Activated T-helper 17 cell treated with anti-CD3 and anti-CD28 coated beads, Interleukin-2, amount 50 U/mL, for 72 hours (primary cell): Measurements from ENCODE around the gene NR2C2. TPM values are rescaled to one million over a fixed set of nuclear protein-coding genes. Genes with fewer than 3 reads are reported as not detected.

Source experiments
- ATAC-seq: fragments of 150-1000 bp; cut with Tn5 transposase; replicated peaks from 2 replicates; pipeline ENCODE4 v1.10.0; 2021; ENCODE audit warnings: mild to moderate bottlenecking, moderate library complexity
- H3K27ac Mint-ChIP-seq: one replicate; pipeline ENCODE4 v1.8.0; 2022; ENCODE audit warnings: mixed read lengths
- H3K27me3 Mint-ChIP-seq: one replicate; pipeline ENCODE4 v1.8.0; 2022; ENCODE audit warnings: mixed read lengths
- H3K36me3 Mint-ChIP-seq: one replicate; pipeline ENCODE4 v1.8.0; 2022; ENCODE audit warnings: low read depth, mild to moderate bottlenecking, mixed read lengths
- H3K4me1 Mint-ChIP-seq: one replicate; pipeline ENCODE4 v1.8.0; 2022; ENCODE audit warnings: mixed read lengths
- H3K4me3 Mint-ChIP-seq: one replicate; pipeline ENCODE4 v1.8.0; 2022; ENCODE audit warnings: mild to moderate bottlenecking, mixed read lengths
- H3K9me3 Mint-ChIP-seq: one replicate; pipeline ENCODE4 v1.8.0; 2022; ENCODE audit warnings: mixed read lengths
- total RNA-seq, 2 donors: library from RNA; stranded (reverse); gene quantifications; one replicate each; pipeline ENCODE4 v1.2.3, GENCODE V29; 2022

The NR2C2 gene
- total RNA-seq, 2 donors from 2014 or later: 45.4 to 50.6 TPM

DNA sequence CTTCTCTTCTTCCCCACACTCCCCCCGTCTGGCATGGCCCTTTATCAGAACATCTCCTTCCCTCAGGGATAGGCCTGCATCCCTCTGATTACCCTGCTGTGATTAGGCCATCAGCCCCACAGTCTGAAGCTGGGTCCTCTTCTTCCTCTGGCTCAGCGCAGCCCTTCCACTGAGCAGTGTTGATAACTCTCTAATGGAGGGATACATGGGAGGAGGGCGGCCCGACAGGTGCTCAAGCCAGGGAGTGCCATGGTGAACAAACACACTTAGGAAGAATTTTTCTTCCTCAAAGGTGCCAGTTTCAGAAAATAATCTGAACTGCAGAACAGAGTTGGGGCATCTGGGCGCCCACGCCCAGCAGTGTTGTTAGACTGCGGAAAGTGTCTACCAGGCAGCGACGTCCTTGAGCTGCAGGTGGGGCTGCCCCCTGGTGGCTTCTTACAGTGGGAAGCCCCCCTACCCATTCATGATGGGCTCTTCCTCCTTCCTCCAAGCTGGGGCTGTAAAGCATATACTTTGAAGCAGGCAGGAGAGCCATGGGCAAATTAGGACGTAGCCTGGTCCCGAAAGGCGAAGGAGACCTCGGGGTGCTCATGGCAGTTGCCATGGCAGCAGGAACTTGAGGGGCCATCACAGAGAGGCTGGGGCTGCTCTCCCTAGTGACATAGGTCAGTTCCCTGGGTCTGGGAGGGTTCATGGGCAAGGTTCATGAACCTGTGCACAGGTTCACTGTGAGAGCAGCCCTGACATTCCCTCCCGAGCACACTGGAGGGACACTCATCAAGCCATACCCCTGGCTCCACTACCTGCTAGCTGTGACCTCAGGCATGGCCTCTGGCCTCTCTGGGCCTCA, 33.2 kb upstream of the NR2C2 start:
- H3K4me3 Mint-ChIP-seq: no peak overlapping the region
- peaks cover 3% of the 10 kb centered on the region for H3K27me3 Mint-ChIP-seq
- no peaks in the 10 kb centered on the region for H3K9me3 Mint-ChIP-seq
- no peaks in the 10 kb centered on the region for H3K36me3 Mint-ChIP-seq
- no peak for ATAC-seq
- H3K4me1 Mint-ChIP-seq: no peaks in the 10 kb centered on the region
- no peak overlapping the region for H3K27ac Mint-ChIP-seq

DNA sequence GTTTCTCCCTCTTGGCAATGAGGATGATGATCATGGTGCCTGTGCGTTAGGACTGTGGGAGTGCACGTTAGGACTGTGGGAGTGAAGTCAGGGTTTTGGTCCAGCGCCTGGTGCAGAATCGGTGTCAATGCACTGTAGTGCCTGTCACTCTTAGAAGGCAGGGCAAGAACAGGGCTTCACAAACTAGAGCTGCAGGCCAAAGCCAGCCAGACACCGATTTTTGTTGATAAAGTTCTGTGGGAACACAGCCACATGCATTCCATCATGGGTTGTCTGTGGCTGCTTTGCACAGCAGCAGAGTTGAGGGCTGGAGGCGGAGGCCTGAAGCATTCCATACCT, 32.6 kb upstream of the NR2C2 start:
- H3K4me1 Mint-ChIP-seq: no peaks in the 10 kb centered on the region
- H3K9me3 Mint-ChIP-seq: no peaks in the 10 kb centered on the region
- no peak overlapping the region for H3K4me3 Mint-ChIP-seq
- no peak overlapping the region for H3K27ac Mint-ChIP-seq
- ATAC-seq: no peak
- H3K27me3 Mint-ChIP-seq: no peaks in the 10 kb centered on the region
- no peaks in the 10 kb centered on the region for H3K36me3 Mint-ChIP-seq

DNA sequence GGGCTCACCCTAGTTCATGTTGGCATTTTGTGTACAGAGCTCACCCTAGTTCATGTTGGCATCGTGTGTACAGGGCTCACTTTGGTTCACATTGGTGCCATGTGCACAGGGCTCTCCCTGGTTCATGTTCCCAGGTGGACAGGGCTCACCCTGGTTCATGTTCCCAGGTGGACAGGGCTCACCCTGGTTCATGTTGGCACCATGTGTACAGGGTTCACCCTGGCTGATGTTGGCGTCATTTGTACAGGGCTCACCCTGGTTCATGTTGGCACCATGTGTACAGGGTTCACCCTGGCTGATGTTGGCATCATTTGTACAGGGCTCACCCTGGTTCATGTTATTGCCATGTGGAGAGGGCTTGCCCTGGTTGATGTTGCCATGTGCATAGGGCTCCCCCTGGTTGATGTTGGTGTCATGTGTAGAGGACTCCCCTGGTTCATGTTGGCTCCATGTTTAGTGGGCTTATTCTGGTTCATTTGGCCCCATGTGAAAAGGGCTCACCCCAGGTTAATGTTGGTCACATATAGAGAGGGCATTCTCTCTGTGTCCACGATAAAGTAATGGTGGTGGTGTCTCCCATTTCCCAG, 31.7 kb upstream of the NR2C2 start:
- Mint-ChIP-seq H3K27ac (no peak overlapping the region), H3K4me3 (no peak overlapping the region), H3K4me1 (no peaks in the 10 kb centered on the region), H3K9me3 (no peaks in the 10 kb centered on the region), H3K36me3 (no peaks in the 10 kb centered on the region), H3K27me3 (no peaks in the 10 kb centered on the region)
- ATAC-seq: peak; percentile 64

DNA sequence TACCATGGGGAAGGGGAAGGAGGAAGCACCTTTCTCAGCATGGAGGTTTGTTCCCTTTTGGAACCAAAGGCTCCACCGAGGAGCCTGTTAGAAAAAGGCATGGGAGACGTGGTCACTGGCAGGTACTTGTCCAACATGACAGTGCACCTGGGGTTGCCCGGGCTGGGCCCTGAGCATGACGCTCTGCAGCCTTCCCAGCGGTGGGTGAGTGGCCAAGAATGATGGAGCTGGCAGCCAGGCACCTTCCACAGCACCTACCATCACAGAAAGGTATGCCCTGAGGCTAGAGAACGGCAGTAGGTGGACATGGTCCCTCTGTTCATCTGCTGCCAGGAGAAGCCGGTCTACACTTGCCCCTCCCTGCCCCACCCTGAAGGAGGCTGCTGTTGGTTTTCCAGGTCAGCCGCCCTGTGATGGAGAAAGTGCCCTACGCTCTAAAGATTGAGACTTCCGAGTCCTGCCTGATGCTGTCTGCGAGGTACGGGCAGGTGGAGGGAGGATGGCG, 29.0 kb upstream of the NR2C2 start:
- Mint-ChIP-seq H3K4me3 (no peak overlapping the region), H3K4me1 (no peaks in the 10 kb centered on the region), H3K27me3 (no peaks in the 10 kb centered on the region), H3K9me3 (no peaks in the 10 kb centered on the region), H3K27ac (no peak overlapping the region), H3K36me3 (no peaks in the 10 kb centered on the region)
- ATAC-seq: no peak

DNA sequence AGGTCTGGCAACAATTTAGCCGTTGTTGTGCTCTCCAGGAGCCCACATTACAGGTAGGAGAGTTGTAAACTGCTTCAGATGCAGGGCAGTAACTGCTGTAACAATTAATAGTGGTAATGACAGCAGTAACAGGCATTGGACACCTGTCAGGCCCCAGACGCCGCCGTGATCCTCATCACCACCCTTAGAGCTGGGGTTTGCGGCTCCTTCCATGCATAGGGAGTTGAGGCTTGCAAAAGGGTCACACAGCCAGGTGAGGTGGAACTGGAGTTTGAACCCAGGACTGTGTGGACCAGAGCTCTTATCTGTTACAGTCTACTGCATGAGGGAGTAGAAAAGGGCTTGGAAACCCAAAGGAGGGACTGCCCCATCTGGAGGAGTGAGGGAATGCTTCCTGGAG, 26.8 kb upstream of the NR2C2 start:
- ATAC-seq: no peak
- Mint-ChIP-seq H3K36me3 (no peaks in the 10 kb centered on the region), H3K9me3 (no peaks in the 10 kb centered on the region), H3K27me3 (no peaks in the 10 kb centered on the region), H3K4me3 (no peak overlapping the region), H3K4me1 (no peaks in the 10 kb centered on the region), H3K27ac (no peak overlapping the region)

DNA sequence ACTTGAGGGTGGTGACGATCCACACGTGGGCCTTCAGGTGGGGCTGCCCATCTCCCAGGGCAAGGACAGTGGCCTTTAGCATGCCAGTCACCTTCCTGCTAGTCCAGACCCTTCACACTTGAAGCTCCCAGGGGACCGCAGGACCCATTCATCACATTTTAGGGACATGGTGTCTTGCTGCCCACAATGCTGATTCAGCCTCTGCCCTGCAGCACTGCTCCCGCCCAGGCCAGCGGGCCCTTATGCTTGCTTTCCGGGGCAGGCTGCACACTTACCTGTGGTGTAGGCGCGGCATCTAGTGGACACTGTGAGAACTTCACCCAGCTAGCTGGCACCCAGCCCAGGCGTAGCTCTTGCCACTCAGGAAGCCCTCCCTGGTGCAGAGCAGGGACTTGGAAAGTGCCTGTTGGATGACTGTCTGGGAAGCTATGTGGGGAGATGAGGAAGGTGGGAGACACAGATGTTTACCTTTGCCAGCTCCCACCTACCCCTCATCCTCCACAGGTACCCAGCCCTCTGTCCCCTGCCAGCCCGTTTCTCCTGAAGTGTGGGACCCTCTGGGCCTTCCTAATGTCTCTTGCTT, 26.3 kb upstream of the NR2C2 start:
- Mint-ChIP-seq H3K4me1 (no peaks in the 10 kb centered on the region), H3K36me3 (no peaks in the 10 kb centered on the region), H3K27me3 (no peaks in the 10 kb centered on the region), H3K27ac (no peak overlapping the region), H3K9me3 (no peaks in the 10 kb centered on the region), H3K4me3 (no peak overlapping the region)
- ATAC-seq: peak; percentile 91

DNA sequence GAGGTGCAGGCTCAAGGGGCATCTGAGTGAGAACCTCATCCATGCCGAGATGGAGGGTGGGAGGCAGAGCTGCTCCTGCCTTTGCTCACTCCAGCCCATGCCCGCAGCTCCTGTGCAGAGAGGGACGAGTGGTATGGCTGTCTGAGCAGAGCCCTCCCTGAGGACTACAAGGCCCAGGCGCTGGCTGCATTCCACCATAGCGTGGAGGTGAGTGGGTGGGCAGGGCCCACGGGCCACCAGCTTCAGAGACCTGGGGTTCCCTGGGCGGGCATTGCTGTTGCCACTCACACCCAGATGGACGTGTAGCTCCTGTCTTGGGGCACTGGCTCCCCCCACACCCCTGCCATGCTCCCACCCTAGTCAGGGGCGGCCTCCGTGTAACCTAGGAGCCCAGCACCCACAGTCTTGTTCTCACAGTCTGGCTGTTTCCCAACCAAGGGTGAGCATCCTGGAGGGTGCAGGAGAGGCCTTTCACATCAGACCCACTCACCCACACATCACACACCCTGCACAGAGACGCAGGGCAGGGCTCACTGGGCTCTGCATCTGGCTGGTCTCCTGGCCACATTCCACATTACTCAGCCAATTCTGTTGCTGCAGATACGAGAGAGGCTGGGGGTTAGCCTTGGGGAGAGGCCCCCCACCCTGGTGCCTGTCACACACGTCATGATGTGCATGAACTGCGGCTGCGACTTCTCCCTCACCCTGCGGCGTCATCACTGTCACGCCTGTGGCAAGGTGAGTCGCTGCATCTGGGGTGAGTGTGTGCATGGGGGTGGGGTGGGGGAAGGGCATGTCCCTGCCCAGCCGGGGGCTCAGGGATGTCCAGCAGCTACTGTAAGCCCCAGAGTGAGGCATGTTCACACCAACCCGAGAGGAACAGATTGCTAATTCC, 25.3 kb upstream of the NR2C2 start:
- Mint-ChIP-seq H3K9me3 (no peaks in the 10 kb centered on the region), H3K27me3 (no peaks in the 10 kb centered on the region), H3K36me3 (no peaks in the 10 kb centered on the region), H3K4me3 (no peak overlapping the region), H3K4me1 (no peaks in the 10 kb centered on the region), H3K27ac (no peak overlapping the region)
- no peak for ATAC-seq

DNA sequence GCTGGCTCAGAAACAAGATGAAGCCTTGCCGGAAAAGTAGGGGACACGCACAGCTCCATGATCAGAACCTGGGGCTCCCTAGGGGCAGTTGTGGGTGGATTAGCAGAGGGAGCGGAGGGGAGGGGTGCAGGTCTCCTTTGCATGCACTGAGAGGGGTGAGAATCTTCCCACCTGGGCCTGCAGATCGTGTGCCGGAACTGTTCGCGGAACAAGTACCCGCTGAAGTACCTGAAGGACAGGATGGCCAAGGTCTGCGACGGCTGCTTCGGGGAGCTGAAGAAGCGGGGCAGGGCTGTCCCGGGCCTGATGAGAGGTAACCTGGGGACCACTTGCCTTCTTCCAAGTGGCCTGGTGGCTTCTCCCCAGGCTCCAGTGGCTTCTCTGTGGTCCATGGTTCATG, 24.5 kb upstream of the NR2C2 start:
- Mint-ChIP-seq H3K4me3 (no peak overlapping the region), H3K27me3 (no peaks in the 10 kb centered on the region), H3K36me3 (no peaks in the 10 kb centered on the region), H3K9me3 (no peaks in the 10 kb centered on the region), H3K4me1 (no peaks in the 10 kb centered on the region), H3K27ac (no peak overlapping the region)
- no peak for ATAC-seq

DNA sequence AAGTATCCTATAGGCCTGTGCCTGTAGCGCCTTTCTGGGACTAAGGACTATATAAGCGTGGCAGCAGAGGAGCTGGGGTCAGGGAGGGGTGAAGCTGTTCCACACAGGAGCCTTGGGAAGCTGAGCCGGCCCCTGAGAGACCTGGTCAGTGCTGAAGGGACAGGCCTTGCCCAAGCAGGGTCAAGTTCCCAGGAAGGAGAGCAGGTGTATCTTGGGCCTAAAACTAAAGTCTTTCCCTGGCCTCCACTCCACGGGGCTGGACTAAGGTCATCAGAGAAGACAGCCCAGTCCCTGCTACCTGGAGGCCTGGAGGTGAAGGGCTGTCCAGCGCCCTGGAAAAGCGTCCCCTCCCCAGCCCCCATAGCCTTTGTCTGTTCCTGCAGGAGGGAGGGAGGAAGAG, 23.9 kb upstream of the NR2C2 start:
- H3K36me3 Mint-ChIP-seq: no peaks in the 10 kb centered on the region
- H3K27ac Mint-ChIP-seq: no peak overlapping the region
- no peak for ATAC-seq
- no peaks in the 10 kb centered on the region for H3K4me1 Mint-ChIP-seq
- no peak overlapping the region for H3K4me3 Mint-ChIP-seq
- no peaks in the 10 kb centered on the region for H3K27me3 Mint-ChIP-seq
- no peaks in the 10 kb centered on the region for H3K9me3 Mint-ChIP-seq

DNA sequence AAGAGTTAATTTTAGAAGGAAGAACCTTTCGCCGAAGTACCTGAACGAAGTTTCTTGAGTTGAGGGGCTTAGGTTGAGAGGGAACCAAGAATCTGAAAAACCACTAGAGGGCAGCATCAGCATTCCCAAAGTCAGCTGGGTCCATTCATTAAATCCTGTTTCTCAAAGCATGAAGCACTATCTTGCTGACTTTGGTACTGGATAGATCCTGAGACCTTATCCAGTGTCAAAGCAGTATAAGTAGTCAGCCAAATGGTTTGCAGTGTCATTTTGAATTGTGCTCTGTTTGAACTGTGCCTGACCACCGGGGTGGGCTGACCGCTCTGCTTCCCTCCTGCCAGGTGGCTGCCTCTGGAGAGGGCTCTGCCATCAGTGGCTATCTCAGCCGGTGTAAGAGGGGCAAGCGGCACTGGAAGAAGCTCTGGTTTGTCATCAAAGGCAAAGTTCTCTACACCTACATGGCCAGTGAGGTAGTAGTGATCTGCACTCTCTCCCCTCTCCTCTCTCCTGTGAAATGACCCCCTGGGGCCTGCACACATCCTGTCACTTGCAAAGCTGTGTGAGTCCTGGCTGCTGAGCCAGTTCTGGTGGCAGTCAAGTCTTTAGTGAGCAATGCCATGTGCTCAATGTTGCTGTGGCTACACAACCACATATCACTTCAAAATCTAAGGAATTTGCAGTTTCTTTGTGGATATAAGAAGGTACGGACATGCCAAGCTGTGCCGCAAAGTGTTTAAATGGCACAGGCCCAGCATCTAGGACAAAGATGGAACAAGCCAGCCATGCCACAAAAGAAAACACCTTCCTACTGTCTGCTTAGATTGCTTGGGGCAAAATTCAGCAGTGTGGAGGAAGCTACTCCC, 21.4 kb upstream of the NR2C2 start:
- Mint-ChIP-seq H3K4me3 (no peak overlapping the region), H3K4me1 (no peaks in the 10 kb centered on the region), H3K36me3 (no peaks in the 10 kb centered on the region), H3K9me3 (no peaks in the 10 kb centered on the region), H3K27ac (no peak overlapping the region), H3K27me3 (no peaks in the 10 kb centered on the region)
- peak; percentile 34 for ATAC-seq

DNA sequence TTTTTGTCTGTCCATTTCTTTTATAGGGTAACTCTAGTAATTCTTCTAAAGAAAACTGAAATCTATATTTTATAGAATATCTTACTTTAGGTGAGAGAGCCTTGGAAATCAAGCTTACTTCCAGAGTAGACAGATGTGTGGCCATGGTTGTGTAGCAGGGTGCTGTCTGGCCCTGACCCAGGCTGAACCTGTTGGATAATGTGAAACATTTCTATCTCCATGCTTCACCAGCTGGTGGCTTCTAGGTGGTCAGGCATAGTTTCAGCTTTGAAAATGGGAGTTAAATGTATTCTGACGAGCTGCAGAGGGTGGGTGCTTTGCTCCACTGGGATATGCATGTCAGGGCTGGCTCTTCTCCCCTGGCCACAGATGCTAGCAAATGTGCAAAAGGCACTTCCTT, 20.8 kb upstream of the NR2C2 start:
- Mint-ChIP-seq H3K4me3 (no peak overlapping the region), H3K36me3 (no peaks in the 10 kb centered on the region), H3K4me1 (no peaks in the 10 kb centered on the region), H3K9me3 (no peaks in the 10 kb centered on the region), H3K27me3 (no peaks in the 10 kb centered on the region), H3K27ac (no peak overlapping the region)
- no peak for ATAC-seq

DNA sequence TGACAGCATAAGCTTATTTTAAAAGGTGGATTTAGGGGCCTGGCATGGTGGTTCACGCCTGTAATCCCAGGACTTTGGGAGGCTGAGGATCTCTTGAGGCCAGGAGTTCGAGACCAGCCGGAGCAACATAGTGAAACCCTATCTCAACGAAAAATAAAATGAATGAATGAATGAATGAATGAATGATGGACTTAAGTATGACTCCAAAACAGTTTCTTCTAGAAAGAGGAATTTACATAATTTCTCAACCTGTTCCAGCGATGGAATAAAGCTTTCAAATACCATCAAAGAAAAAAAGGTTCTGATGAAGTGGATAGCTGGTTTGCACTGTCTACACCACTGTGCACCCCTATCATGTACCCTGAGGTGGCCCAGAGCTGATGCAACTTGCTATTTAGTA, 20.1 kb upstream of the NR2C2 start:
- no peaks in the 10 kb centered on the region for H3K27me3 Mint-ChIP-seq
- no peak for ATAC-seq
- H3K9me3 Mint-ChIP-seq: no peaks in the 10 kb centered on the region
- H3K27ac Mint-ChIP-seq: no peak overlapping the region
- H3K36me3 Mint-ChIP-seq: no peaks in the 10 kb centered on the region
- H3K4me1 Mint-ChIP-seq: no peaks in the 10 kb centered on the region
- no peak overlapping the region for H3K4me3 Mint-ChIP-seq

DNA sequence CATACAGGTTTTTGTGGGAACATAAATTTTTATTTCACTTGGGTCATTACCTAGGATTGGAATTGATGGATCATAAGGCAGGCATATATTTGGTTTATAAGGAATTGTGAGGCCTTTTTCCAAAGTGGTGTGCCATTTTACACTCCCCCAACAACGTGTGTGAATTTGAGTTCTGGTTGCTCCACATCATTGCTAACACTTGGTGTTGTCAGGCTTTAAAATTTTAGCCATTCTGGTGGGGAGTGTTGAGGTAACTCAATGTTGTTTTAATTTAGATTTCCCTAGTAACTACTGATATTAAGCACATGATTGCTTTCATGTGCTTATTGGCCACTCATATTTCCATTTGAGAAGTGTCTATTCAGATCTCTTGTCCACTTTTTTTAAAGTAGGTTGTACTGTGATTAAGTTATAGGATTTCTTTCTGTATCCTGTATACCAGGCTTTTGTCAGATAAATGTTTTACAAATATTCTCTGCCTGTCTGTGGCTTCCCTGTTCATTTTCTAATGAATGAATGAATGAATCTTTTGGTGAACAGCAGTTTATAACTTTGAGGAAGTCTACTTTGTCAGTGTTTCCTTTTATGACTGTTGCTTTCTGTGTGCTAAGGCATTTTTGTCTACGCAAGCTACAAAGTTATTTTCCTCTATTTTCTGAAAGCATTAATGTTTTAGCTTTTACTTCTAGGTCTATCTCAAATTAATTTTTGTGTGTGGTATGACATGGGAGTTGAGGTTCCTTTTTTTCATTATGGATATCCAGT, 17.9 kb upstream of the NR2C2 start:
- no peak overlapping the region for H3K4me3 Mint-ChIP-seq
- no peaks in the 10 kb centered on the region for H3K27me3 Mint-ChIP-seq
- no peaks in the 10 kb centered on the region for H3K9me3 Mint-ChIP-seq
- no peaks in the 10 kb centered on the region for H3K4me1 Mint-ChIP-seq
- H3K36me3 Mint-ChIP-seq: no peaks in the 10 kb centered on the region
- ATAC-seq: no peak
- H3K27ac Mint-ChIP-seq: no peak overlapping the region
